ENCODE results near the gene NTMT2.
"Not testable (repeated sequence)": the region's sequence is repeated elsewhere in the genome, so short reads cannot be mapped to it uniquely, and the experiment has no call there.

Gene NTMT2

GRCh38 chr1:170155055-170155454 is 9.3 kb downstream of the NTMT2 start:
- no peak for DNase-seq (ENCODE audit: insufficient read length, low spot score)
- FAIRE-seq = no peak

GRCh38 chr1:170156594-170156993 is 10.8 kb downstream of the NTMT2 start:
- no peak for FAIRE-seq
- no peak for DNase-seq (ENCODE audit: insufficient read length, low spot score)

GRCh38 chr1:170157820-170158219 is 12.1 kb downstream of the NTMT2 start:
- FAIRE-seq (no peak), DNase-seq (ENCODE audit: insufficient read length, low spot score) (no peak)

GRCh38 chr1:170162459-170163246 is 16.9 kb downstream of the NTMT2 start:
- DNase-seq (ENCODE audit: insufficient read length, low spot score) = no peak

GRCh38 chr1:170164103-170164763 is 18.5 kb downstream of the NTMT2 start:
- FAIRE-seq (no peak), DNase-seq (ENCODE audit: insufficient read length, low spot score) (no peak)

More at GRCh38 chr1:170162459-170163246, 16.9 kb downstream of the NTMT2 start:
- FAIRE-seq = no peak

GRCh38 chr1:170166518-170167180 is 20.9 kb downstream of the NTMT2 start:
- no peak for DNase-seq (ENCODE audit: insufficient read length, low spot score)
- no peak for FAIRE-seq

- DNase-seq (ENCODE audit: insufficient read length, low spot score) = no peak
Observed at GRCh38 chr1:170168265-170168664, 22.5 kb downstream of the NTMT2 start.

GRCh38 chr1:170170513-170170912 is 24.8 kb downstream of the NTMT2 start:
- FAIRE-seq; DNase-seq (ENCODE audit: insufficient read length, low spot score): not testable (repeated sequence)

More at GRCh38 chr1:170168265-170168664, 22.5 kb downstream of the NTMT2 start:
- FAIRE-seq = no peak

- FAIRE-seq = no peak
Observed at GRCh38 chr1:170174395-170174794, 28.6 kb downstream of the NTMT2 start.

GRCh38 chr1:170175041-170175440 is 29.3 kb downstream of the NTMT2 start:
- FAIRE-seq = no peak
- DNase-seq (ENCODE audit: insufficient read length, low spot score) = no peak

More at GRCh38 chr1:170174395-170174794, 28.6 kb downstream of the NTMT2 start:
- DNase-seq (ENCODE audit: insufficient read length, low spot score) = no peak

- no peak for FAIRE-seq
- DNase-seq (ENCODE audit: insufficient read length, low spot score) = no peak
Observed at GRCh38 chr1:170175484-170175883, 29.7 kb downstream of the NTMT2 start.

GRCh38 chr1:170176772-170177171 is 31.0 kb downstream of the NTMT2 start:
- no peak for DNase-seq (ENCODE audit: insufficient read length, low spot score)
- FAIRE-seq = no peak

- DNase-seq (ENCODE audit: insufficient read length, low spot score) = no peak
- FAIRE-seq = no peak
Observed at GRCh38 chr1:170182442-170182841, 36.7 kb downstream of the NTMT2 start.

- no peak for DNase-seq (ENCODE audit: insufficient read length, low spot score)
- no peak for FAIRE-seq
Observed at GRCh38 chr1:170192546-170192945, 46.8 kb downstream of the NTMT2 start.

GRCh38 chr1:170194451-170194850 is 48.7 kb downstream of the NTMT2 start:
- DNase-seq (ENCODE audit: insufficient read length, low spot score) (no peak), FAIRE-seq (no peak)

GRCh38 chr1:170196490-170197236 is 50.9 kb downstream of the NTMT2 start:
- DNase-seq (ENCODE audit: insufficient read length, low spot score) (no peak), FAIRE-seq (no peak)

GRCh38 chr1:170198090-170198489 is 52.3 kb downstream of the NTMT2 start:
- no peak for DNase-seq (ENCODE audit: insufficient read length, low spot score)
- no peak for FAIRE-seq

- FAIRE-seq = no peak
- DNase-seq (ENCODE audit: insufficient read length, low spot score) = no peak
Observed at GRCh38 chr1:170198584-170198983, 52.8 kb downstream of the NTMT2 start.

- DNase-seq (ENCODE audit: insufficient read length, low spot score) (no peak), FAIRE-seq (no peak)
Observed at GRCh38 chr1:170200161-170200560, 54.4 kb downstream of the NTMT2 start.

GRCh38 chr1:170200621-170201397 is 55.0 kb downstream of the NTMT2 start:
- DNase-seq (ENCODE audit: insufficient read length, low spot score) = no peak

More at GRCh38 chr1:170200621-170201397, 55.0 kb downstream of the NTMT2 start:
- FAIRE-seq = no peak
